C4-2B (cell line): ENCODE data around the gene ANKRD24.
"Not testable (repeated sequence)": the region's sequence is repeated elsewhere in the genome, so short reads cannot be mapped to it uniquely, and the experiment has no call there.

Experiments
- ZFX ChIP-seq: fragments of 450-650 bp; IDR thresholded peaks from 2 replicates; pipeline ENCODE4 v1.6.1; 2017
- TF ChIP-seq, protein P1 (sequence below): fragments of 450-650 bp; conservative IDR thresholded peaks from 2 replicates; pipeline ENCODE4 v1.5.1; 2017; ENCODE audit warnings: mild to moderate bottlenecking

GRCh38 chr19:4135386-4135785 lies 47.1 kb upstream of the ANKRD24 start:
- TF ChIP-seq, protein P1, sequence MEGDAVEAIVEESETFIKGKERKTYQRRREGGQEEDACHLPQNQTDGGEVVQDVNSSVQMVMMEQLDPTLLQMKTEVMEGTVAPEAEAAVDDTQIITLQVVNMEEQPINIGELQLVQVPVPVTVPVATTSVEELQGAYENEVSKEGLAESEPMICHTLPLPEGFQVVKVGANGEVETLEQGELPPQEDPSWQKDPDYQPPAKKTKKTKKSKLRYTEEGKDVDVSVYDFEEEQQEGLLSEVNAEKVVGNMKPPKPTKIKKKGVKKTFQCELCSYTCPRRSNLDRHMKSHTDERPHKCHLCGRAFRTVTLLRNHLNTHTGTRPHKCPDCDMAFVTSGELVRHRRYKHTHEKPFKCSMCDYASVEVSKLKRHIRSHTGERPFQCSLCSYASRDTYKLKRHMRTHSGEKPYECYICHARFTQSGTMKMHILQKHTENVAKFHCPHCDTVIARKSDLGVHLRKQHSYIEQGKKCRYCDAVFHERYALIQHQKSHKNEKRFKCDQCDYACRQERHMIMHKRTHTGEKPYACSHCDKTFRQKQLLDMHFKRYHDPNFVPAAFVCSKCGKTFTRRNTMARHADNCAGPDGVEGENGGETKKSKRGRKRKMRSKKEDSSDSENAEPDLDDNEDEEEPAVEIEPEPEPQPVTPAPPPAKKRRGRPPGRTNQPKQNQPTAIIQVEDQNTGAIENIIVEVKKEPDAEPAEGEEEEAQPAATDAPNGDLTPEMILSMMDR, result not testable (repeated sequence)
- not testable (repeated sequence) for TF ChIP-seq ZFX
